Measurements from ENCODE around the gene PON2.
"Not testable (repeated sequence)": the region's sequence is repeated elsewhere in the genome, so short reads cannot be mapped to it uniquely, and the experiment has no call there.

The PON2 gene

DNA sequence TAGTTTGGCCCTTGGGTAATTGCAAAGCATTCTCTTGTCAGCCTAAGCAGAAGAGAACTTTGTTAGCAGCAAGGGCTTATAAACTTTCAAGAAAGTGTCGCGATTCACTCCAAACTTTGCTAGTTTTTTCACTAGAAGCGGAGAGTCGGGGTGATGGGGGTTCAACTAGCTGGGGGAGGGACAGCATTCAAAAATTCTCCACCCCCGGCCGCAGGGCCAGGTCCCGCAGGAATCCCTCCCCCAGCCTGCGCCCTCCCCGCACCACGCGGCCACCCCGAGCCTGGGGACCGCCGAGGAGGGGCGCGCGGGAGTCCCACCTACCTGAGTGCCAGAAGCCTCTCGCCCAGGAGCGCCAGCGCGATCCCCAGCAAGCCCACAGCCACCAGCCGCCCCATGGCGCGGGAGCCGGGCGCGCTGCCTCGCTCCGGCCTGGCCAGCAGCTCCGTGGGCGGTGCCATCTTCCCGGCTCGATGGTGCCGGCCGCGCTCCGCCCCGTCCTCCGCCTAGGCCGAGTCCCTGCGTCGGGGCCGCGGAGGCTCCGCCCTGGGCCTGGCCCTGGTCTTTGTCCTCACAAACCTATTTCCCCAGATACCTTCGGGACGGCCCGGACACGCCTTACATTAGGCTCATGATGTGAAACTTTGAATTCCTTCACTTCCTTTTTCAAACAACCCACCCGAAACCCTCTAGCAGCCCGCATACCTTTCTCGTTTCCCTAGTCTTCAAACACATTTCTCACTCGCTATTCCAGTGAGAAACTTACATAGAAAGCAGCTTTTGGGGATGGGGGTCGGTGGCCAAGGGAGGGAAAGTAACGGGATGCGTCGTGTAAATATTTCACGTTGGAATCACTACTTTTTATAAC, at the start of gene PON2:
Gene PON2, minus strand, starts transcription at position 472 of the 865 bp plus-strand sequence. Its CDS starts 77 bp downstream, at position 395.
- DNase-seq: peak; percentile 86

DNA sequence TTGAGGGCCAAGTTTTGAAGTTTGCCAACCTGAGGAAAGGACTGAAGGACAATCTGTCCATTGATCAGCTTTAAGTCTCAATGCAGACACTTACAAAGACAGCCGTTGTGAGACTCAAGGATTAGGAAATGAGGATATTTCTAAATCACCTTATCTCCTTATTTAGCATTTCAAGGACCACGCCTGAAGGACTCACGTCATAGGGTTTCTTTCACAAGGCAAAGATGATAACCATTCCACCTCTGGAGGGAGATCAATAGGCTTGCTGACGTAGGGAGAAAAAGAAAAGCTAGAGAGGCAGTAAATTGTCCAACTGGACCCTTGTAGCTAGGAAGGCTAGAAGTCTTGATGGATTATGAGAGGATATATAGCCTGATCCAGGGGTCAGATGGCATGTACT, 47.6 kb upstream of the PON2 start:
- no peak for DNase-seq

DNA sequence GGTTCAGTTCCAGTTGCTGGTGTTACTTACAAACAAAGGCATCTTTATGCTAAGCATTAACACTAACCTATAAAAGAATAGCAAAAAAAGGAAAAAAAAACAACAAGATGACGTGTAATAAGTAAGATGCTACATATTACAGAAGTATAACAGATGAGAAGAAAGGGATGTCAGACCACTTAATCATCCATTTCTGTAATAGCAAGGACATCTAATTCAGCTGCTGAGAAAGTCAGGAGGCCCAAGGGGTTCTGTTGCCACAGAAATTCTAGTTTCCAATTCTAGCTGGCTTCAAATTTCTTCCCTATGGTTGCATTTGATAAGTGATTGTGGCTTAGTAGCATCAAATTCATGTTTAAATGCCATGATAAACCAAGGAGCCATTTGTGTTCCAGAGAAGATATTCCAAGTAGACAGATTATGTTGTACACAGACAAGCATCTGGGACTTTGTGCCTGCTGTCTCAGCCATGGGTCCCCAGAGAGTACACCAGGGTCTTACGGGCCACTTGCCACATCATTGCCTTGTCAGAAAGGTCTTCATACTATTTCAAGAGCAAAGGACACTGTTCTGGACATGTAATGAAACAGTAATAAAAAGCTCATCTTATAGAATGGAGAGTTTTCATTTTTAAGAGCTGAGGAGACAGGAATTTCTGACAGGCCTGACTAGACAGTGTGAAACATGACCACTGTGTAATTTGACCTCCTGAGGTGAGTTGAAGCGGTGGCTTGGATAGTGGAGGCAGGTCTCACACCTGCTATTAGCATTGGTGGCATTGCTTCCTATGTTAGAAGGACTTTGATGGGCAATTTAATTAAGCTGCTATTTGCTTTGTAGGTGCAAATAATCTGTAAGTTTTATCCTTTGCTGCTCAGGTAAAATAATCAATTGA, 46.7 kb upstream of the PON2 start:
- no peak for DNase-seq

GRCh38 chr7:95479992-95480624, 45.3 kb upstream of the PON2 start:
- no peak for DNase-seq

- DNase-seq: peak; percentile 35
These were observed 43.6 kb upstream of the PON2 start for GRCh38 chr7:95478272-95479037.

GRCh38 chr7:95476904-95477594, 42.2 kb upstream of the PON2 start:
- peak; percentile 77 for DNase-seq

DNA sequence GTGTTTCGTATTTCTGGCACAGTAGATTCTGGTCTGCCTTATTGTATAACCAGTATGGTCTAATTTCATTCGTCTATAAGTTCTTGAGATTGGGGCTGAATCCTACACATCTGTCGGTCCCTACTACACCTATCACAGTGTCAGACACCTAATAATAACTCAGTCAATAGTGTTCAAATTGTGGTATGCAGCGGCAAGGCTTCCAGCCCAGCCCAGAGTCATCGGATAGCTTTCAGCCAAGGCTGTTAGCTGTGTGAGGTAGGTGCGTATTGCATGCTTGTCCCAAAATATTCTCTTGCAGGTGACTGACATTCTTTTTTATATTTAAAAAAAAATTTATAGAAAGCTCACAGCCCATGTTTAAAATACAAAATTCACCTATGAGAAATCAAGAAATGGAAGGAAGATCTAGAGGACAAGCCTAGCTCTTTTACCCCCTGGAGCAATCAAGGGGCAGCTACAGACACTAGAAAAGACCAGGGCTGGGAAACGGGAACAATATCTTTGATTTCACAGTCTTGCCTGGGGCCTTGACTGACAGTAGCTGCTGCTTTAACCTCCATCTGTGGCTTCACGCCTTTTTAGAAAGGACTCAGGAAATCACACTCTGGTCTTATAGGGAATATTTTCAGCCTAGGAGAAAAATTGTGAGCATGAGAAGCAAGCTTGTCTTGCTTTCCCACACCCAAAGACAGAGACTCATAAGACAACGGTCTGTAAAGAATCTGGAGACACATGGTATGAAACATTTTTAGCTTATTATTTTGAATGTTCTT, 41.4 kb upstream of the PON2 start:
- DNase-seq: peak; percentile 41

GRCh38 chr7:95473276-95473985, 38.6 kb upstream of the PON2 start:
- peak; percentile 74 for DNase-seq

- peak; percentile 71 for DNase-seq
These were observed 37.8 kb upstream of the PON2 start for GRCh38 chr7:95472581-95473161.

- DNase-seq: no peak
These were observed 36.2 kb upstream of the PON2 start for GRCh38 chr7:95471071-95471470.

DNA sequence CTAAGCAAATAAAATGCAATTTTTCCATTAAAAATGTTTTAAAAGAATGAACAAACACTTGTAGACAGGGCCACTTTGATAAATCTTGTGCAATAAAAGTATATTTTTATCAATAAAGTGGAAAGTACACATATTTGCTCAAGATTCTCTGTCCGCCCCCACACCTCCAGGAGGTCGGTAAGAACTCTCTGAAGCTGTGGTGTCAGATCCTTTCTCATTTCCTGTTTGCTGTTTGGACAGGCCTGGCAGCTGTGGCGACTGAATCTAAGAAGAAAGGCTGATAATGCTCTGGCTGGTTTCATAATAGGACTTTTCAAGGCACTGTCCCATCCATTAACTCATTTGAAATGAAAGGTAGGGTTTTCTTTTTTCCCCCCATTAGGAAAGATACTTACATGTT, 35.6 kb upstream of the PON2 start:
- DNase-seq: no peak

GRCh38 chr7:95469848-95470247, 35.0 kb upstream of the PON2 start:
- no peak for DNase-seq

- no peak for DNase-seq
These were observed 34.4 kb upstream of the PON2 start for GRCh38 chr7:95469187-95469586.

DNA sequence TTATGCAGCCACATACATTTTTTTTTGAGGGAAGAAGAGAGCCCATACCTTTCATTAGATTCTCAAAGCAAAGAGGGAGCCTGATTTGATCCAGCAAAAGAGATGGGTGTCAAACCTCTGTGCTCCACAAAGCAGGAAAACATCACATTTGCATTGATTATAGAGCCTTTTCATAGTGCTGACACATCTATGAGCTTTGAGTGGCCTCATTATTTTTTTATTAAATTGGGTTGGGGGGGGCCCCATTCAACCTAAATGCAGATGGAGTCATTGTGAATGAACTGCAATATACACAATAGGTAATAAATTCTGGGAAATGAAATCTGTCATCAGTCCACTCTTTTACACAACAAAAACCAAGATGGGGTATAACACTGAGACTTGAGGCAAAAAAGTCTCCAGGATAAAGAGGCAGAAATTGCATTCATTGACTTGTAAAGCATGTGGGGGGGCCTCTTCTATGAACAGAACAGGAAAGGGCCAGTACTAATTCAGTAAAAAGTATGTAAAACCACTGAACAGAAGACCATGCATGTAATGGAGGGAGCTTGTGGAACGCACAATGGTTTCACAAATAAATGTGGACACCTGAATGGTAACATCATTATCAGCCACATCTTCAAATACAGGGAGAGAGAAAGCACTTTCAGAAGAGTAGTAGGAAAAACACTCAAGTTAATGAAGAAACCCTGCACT, 33.2 kb upstream of the PON2 start:
- DNase-seq: no peak

- not testable (repeated sequence) for DNase-seq
These were observed 25.8 kb upstream of the PON2 start for GRCh38 chr7:95460653-95461052.

GRCh38 chr7:95457947-95458346, 23.1 kb upstream of the PON2 start:
- no peak for DNase-seq

- no peak for DNase-seq
These were observed 19.7 kb upstream of the PON2 start for GRCh38 chr7:95454438-95455045.

DNA sequence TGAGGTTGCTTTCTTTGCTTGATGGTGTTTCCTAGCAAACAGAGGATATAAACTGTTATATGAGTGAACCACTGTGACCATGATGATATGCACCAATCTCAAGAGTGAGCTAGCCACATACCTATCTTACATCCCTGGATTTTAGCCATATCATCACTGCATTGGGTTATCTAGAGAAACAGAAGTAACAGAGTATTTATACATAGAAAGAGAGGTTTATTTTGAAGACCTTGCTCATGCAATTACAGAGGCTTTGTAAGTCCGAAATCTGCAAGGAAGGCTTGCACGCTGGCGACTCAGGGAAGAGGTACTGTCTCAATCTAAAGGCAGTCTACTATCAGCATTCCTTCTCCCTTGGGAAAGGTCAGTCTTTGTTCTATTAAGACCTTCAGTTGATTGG, 11.8 kb upstream of the PON2 start:
- DNase-seq: no peak

GRCh38 chr7:95444796-95445195, 10.0 kb upstream of the PON2 start:
- DNase-seq: no peak

Measured in femur (tissue), 1 donor.